AG04449 (cell line): ENCODE data around the gene PI4K2A.

ENCODE experiments used
- CTCF ChIA-PET: fragments of 350-600 bp; formaldehyde crosslinking; extraction: SDS; loops from one replicate; lab custom pipeline; 2021; ENCODE audit warnings: antibody characterized with exemption; lab: Yijun Ruan, JAX
- POLR2A ChIA-PET: fragments of 400-600, 350-600 bp; formaldehyde crosslinking; extraction: SDS; loops from one replicate; lab custom pipeline; 2020; ENCODE audit warnings: antibody characterized with exemption, inconsistent platforms; lab: Yijun Ruan, JAX
- DNase-seq: peaks from one replicate; pipeline ENCODE4 v3.0.0-alpha.2; 2010; ENCODE audit warnings: low read depth, low spot score
- H3K4me3 ChIP-seq: 2 replicates; pipeline ENCODE4 v1.5.1; 2011; ENCODE audit warnings: low read depth, mild to moderate bottlenecking, control low read depth, low read length
- TF ChIP-seq, protein P1 (sequence below): IDR thresholded peaks from one replicate; pipeline ENCODE4 v1.5.1; 2011; ENCODE audit warnings: mild to moderate bottlenecking, moderate library complexity, low read length, control low read depth, inconsistent platforms; ENCODE audit not compliant: insufficient read depth; ENCODE audit errors: missing control alignments

PI4K2A gene

DNA sequence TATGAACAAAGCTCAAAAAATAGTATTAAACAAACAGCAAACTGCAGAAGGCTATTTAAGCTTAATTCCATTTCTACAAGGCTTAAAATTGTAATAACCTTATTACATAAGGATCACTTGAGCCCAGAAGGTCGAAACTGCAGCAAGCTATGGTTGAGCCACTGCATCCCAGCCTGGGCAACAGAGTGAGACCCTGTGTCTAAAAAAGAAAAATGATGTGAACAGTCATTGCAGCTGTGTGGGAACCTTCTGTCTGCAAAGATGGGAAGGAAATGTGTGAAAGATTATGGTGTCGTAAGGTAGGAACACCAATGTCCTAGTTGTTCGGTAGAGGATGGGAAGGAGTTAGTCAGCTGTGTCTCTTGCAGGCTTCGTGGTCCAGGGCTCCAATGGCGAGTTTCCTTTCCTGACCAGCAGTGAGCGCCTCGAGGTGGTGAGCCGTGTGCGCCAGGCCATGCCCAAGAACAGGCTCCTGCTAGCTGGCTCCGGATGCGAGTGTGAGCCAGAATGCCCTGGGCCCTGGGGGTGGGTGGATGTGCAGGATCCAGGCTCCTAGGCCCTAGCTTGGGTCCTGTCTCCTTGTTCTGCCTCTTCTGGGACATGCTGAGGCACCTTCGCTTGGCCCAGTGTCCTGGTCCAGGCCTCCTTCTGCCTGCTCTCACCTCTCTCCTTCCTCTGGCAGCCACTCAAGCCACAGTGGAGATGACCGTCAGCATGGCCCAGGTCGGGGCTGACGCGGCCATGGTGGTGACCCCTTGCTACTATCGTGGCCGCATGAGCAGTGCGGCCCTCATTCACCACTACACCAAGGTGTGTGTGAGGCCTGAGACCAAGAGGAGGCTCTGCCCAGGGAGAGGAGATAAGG is 41.8 kb upstream of the PI4K2A start:
- CTCF ChIA-PET: interaction anchor here (0.6 to 4.3 kb wide), 7 partner anchors 14 to 103 kb away, joined by 3 to 35 read pairs (median 3); partner anchors contain the start of gene ANKRD2
- H3K4me3 ChIP-seq: no peak overlapping the region
- POLR2A ChIA-PET: no interaction called here
- TF ChIP-seq, protein P1, sequence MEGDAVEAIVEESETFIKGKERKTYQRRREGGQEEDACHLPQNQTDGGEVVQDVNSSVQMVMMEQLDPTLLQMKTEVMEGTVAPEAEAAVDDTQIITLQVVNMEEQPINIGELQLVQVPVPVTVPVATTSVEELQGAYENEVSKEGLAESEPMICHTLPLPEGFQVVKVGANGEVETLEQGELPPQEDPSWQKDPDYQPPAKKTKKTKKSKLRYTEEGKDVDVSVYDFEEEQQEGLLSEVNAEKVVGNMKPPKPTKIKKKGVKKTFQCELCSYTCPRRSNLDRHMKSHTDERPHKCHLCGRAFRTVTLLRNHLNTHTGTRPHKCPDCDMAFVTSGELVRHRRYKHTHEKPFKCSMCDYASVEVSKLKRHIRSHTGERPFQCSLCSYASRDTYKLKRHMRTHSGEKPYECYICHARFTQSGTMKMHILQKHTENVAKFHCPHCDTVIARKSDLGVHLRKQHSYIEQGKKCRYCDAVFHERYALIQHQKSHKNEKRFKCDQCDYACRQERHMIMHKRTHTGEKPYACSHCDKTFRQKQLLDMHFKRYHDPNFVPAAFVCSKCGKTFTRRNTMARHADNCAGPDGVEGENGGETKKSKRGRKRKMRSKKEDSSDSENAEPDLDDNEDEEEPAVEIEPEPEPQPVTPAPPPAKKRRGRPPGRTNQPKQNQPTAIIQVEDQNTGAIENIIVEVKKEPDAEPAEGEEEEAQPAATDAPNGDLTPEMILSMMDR: no peak
- DNase-seq: no peak

DNA sequence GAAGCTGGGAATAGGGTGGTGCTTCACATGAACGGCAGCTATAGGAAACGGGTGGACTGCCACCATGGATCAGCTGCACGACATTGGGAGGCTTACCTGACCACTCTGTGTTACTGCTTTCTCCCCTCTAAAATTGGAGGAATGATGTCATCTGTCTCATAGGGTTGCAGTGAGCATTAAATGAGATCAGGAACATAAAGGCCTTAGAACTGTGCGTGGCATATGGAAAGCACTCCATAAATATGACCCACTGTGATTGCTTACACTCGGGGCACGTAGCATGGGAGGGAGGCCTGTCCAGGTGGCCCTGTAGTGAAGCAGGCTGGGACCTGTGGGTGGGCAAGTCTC is 41.2 kb upstream of the PI4K2A start:
- ChIA-PET CTCF (interaction anchor here (1.2 to 4.3 kb wide), 4 partner anchors 13 to 30 kb away, joined by 3 to 35 read pairs (median 6); partner anchors contain the start of gene ANKRD2), POLR2A (no interaction called here)
- TF ChIP-seq, protein P1: no peak
- DNase-seq: no peak
- no peak overlapping the region for H3K4me3 ChIP-seq

DNA sequence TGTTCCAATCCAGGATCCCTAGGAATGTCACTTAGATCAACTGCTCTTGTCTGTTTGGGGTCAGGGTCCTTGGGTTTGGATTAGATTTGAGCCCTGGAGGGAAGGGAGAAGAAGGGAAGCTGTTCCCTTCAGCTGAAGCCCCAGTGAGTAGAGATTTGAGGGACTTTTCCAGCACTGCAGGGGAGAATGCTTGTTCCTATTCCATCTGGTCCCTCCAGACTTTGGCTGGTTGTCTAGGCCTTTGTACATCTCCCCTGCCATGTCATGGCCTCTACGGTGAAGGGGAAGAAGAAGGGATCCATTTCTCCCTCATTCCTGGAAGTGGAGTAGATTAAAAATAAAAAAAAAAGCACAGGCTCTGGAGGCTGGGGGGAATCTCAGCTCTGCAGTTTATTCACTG is 39.9 kb upstream of the PI4K2A start:
- DNase-seq: no peak
- TF ChIP-seq, protein P1: no peak
- POLR2A ChIA-PET: no interaction called here
- H3K4me3 ChIP-seq: no peak overlapping the region
- CTCF ChIA-PET: interaction anchor here (1.4 to 2.4 kb wide), 2 partner anchors 10 to 29 kb away, joined by 5 to 10 read pairs; no protein-coding TSS in a partner anchor

DNA sequence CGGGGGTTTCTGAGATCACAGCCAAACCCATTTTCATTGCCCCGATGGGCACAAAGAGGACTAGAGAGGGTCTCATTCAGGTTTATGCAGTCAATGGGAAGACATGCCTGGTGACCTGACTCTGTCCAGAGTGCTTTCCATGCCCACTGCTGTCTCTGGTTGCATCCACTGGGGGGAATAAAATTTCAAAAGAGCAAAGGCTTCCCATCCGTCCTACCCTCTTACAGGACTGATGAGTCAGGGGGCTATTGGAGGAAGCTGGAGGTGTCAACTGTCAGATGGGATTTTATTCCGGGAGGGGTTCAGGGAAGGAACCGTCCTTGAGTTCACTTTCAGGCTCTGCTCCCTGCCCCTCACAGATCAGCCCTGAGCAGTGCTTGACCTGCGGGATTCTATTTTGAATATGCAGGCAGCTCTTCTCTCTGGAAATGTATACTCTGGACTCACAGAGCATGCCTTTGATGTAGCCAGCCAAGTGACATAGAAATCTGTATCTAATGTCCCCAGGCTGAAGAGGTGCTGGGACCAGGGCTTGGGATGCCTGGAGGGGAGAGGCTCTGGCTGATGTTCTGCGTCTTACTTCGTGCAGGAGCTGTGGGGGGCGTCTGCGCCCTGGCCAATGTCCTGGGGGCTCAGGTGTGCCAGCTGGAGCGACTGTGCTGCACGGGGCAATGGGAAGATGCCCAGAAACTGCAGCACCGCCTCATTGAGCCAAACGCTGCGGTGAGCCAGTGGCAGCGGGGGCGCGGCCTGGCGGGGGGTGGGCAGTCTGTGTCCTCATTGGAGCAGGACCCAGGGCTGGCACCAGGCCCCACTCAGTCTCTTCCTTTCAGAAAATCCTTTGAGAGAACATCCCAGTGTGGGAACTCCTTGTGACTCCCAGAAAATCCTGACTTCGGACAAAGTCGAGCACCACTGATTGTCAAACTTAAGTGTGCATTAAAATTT is 38.9 kb upstream of the PI4K2A start:
- ChIA-PET CTCF (interaction anchor here (1.3 to 2.4 kb wide), 2 partner anchors 9 to 14 kb away, joined by 3 to 10 read pairs; no protein-coding TSS in a partner anchor), POLR2A (no interaction called here)
- no peak overlapping the region for H3K4me3 ChIP-seq
- TF ChIP-seq, protein P1: no peak
- DNase-seq: no peak

DNA sequence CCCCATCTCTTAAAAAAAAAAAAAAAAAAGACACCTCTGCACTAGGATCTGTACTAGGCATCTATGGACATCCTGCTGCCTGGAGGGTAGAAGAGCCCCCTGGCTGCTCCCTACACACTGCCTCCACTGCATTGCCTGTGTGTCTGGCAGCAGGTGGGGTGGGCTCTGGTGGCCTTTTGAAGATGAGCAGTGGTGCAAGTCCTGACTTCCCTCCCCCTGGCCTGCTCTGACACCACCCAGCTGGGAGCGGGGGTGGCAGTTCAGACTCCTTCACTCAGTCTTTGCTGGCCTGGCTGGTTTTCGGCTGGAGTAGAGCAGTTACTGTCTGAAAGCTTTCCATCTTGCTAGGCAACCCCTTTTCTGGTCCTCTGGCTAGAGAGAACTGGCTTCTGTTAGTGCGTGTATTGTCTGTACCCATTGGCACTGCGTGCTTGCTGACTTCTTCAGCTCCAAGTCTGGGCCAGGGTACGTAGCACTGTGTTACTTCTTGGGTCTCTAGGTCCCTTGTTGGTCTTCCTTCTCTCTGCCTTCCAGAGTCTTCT is 33.3 kb upstream of the PI4K2A start:
- CTCF ChIA-PET: interaction anchor here (1.5 to 12.5 kb wide), 2 partner anchors 12 to 35 kb away, joined by 3 to 199 read pairs; partner anchors contain the start of gene ANKRD2
- POLR2A ChIA-PET: interaction anchor here (0.9 kb wide), 1 partner anchor 10 kb away, joined by 3 read pairs; no protein-coding TSS in a partner anchor
- TF ChIP-seq, protein P1: no peak
- no peak overlapping the region for H3K4me3 ChIP-seq
- no peak for DNase-seq
